ENCODE data around the gene UQCC2.

The UQCC2 gene

DNA sequence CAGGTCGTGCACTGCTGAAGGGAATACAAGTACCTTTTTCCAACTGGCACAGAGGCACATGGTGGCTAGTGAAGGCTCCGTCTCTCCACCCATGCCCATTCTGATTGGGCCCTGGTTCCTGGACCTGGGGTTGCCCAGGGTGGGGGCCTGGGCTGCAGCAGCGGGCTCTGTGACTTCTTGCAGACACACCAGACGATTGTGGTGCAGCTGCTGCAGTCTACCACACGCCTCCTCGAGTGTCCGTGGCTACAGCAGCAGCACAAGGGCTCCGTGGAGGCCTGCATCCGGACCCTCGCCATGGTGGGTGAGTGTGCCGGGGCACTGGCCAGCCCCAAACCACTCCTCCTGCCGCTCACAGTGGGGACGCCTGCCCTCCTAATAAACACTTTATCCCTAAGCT is 29.2 kb downstream of the UQCC2 start:
- peaks cover 8% of the 10 kb centered on the region for H3K4me1 ChIP-seq (ENCODE audit: control insufficient read depth, insufficient read depth, low read depth, low read length)
- H3K18ac ChIP-seq (ENCODE audit: low read depth in 1 of 2, low read length in 2 of 2) = no peak overlapping the region
- H2AK5ac ChIP-seq (ENCODE audit: low read length, severe bottlenecking) = no peak overlapping the region
- peaks cover 2% of the 10 kb centered on the region for H3K79me1 ChIP-seq (replicated peaks; ENCODE audit: low read length, poor library complexity, severe bottlenecking)
- peaks cover 90 to 95% of the 10 kb centered on the region in 2 experiments for H3K36me3 ChIP-seq (ENCODE audit: control insufficient read depth in 1 of 2, insufficient read depth in 2 of 2, low read depth in 1 of 2, low read length in 2 of 2)
- no peaks in the 10 kb centered on the region for H3K27me3 ChIP-seq (ENCODE audit: control insufficient read depth in 1 of 2, insufficient read depth in 1 of 2, low read length in 2 of 2)
- H3K27ac ChIP-seq (ENCODE audit: low read length, poor library complexity, severe bottlenecking) = no peak overlapping the region
- H2BK15ac ChIP-seq (ENCODE audit: low read depth, poor library complexity, severe bottlenecking) = no peak overlapping the region
- no peak overlapping the region for H3K4ac ChIP-seq (ENCODE audit: low read depth in 1 of 2, low read length in 2 of 2)
- H3K4me2 ChIP-seq (ENCODE audit: low read length, poor library complexity, severe bottlenecking) = no peak overlapping the region
- no peak overlapping the region for H2BK120ac ChIP-seq (ENCODE audit: low read depth, low read length)
- H4K8ac ChIP-seq (ENCODE audit: low read length) = no peak overlapping the region
- no peak overlapping the region for H3K9ac ChIP-seq (ENCODE audit: low read length)
- no peak overlapping the region for H2BK12ac ChIP-seq (ENCODE audit: low read length in 2 of 2)
- no peak overlapping the region for H4K91ac ChIP-seq (ENCODE audit: low read length)
- H2AFZ ChIP-seq (ENCODE audit: low read depth, low read length) = no peak overlapping the region
- no peak overlapping the region for H3K14ac ChIP-seq (ENCODE audit: low read length in 2 of 2)
- DNase-seq = no peak
- no peak overlapping the region for H3K23ac ChIP-seq (ENCODE audit: low read length in 2 of 2)
- 95% methylated on average over 13 of the region's 13 CpGs for WGBS
- no peaks in the 10 kb centered on the region for H3K9me3 ChIP-seq (ENCODE audit: control insufficient read depth, low read length)
- no peak overlapping the region for H3K4me3 ChIP-seq (ENCODE audit: insufficient read depth in 1 of 2, low read depth in 1 of 2, low read length in 2 of 2)
- H2BK5ac ChIP-seq (ENCODE audit: low read depth, low read length, poor library complexity, severe bottlenecking) = no peak overlapping the region

DNA sequence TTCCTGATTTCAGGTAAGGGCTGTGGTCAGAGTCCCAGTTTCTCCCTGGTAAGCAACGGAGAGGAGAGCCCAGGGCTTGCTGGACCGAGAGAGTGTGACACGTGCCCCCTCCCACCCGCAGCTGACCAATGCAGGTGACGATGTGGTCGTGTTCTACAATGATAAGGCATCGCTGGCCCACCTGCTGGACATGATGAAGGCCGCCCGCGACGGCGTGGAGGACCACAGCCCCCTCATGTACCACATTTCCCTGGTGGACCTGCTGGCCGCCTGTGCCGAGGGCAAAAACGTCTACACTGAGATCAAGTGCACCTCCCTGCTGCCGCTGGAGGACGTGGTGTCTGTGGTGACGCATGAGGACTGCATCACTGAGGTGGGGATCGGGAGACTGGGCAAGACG is 31.7 kb downstream of the UQCC2 start:
- Histone ChIP-seq H3K27me3 (ENCODE audit: control insufficient read depth in 1 of 2, insufficient read depth in 1 of 2, low read length in 2 of 2) (no peaks in the 10 kb centered on the region), H2BK5ac (ENCODE audit: low read depth, low read length, poor library complexity, severe bottlenecking) (no peak overlapping the region), H3K14ac (ENCODE audit: low read length in 2 of 2) (no peak overlapping the region), H3K18ac (ENCODE audit: low read depth in 1 of 2, low read length in 2 of 2) (no peak overlapping the region), H3K23ac (ENCODE audit: low read length in 2 of 2) (no peak overlapping the region), H2AK5ac (ENCODE audit: low read length, severe bottlenecking) (no peak overlapping the region), H2BK15ac (ENCODE audit: low read depth, poor library complexity, severe bottlenecking) (no peak overlapping the region), H2BK120ac (ENCODE audit: low read depth, low read length) (no peak overlapping the region), H2AFZ (ENCODE audit: low read depth, low read length) (no peak overlapping the region), H3K36me3 (ENCODE audit: control insufficient read depth in 1 of 2, insufficient read depth in 2 of 2, low read depth in 1 of 2, low read length in 2 of 2) (peaks cover 83 to 93% of the 10 kb centered on the region in 2 experiments), H3K9ac (ENCODE audit: low read length) (no peak overlapping the region), H3K27ac (ENCODE audit: low read length, poor library complexity, severe bottlenecking) (no peak overlapping the region), H3K4ac (ENCODE audit: low read depth in 1 of 2, low read length in 2 of 2) (no peak overlapping the region), H3K79me1 (replicated peaks; ENCODE audit: low read length, poor library complexity, severe bottlenecking) (peaks cover 2% of the 10 kb centered on the region), H4K8ac (ENCODE audit: low read length) (no peak overlapping the region), H3K4me2 (ENCODE audit: low read length, poor library complexity, severe bottlenecking) (no peak overlapping the region), H3K9me3 (ENCODE audit: control insufficient read depth, low read length) (no peaks in the 10 kb centered on the region), H3K4me3 (ENCODE audit: insufficient read depth in 1 of 2, low read depth in 1 of 2, low read length in 2 of 2) (no peak overlapping the region), H4K91ac (ENCODE audit: low read length) (no peak overlapping the region), H3K4me1 (ENCODE audit: control insufficient read depth, insufficient read depth, low read depth, low read length) (peaks cover 11% of the 10 kb centered on the region), H2BK12ac (ENCODE audit: low read length in 2 of 2) (no peak overlapping the region)
- DNase-seq = no peak
- 95% methylated on average over 20 of the region's 20 CpGs for WGBS

DNA sequence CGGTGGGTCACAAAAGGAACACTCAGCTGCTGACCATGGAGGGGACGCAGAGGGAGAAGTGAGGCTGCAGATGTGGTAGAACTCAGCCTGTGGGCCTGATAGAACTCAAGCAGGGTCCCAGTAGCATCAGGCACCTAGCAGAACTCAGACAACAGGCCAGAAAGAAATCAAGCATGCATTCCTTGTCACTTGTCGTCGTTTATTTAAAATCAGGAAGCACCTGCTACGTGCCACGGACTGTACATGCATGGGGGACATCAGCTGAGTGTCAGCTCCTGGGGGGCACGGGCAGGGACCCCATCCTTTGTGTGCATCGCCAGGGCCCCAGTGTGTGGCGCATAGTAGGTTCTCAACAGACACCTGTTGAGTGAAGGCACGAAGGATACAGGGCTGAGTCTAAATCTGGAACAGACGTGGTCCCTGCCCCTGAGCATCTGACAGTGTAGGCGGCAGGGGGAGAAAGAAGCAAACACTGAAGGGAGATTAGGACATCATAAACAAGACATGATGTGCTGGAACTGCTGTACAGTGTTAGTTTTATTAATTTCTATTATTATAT is 32.5 kb downstream of the UQCC2 start:
- Histone ChIP-seq H2BK15ac (ENCODE audit: low read depth, poor library complexity, severe bottlenecking) (no peak overlapping the region), H3K36me3 (ENCODE audit: control insufficient read depth in 1 of 2, insufficient read depth in 2 of 2, low read depth in 1 of 2, low read length in 2 of 2) (peaks cover 80 to 93% of the 10 kb centered on the region in 2 experiments), H2BK12ac (ENCODE audit: low read length in 2 of 2) (no peak overlapping the region), H2BK5ac (ENCODE audit: low read depth, low read length, poor library complexity, severe bottlenecking) (no peak overlapping the region), H2AFZ (ENCODE audit: low read depth, low read length) (no peak overlapping the region), H3K18ac (ENCODE audit: low read depth in 1 of 2, low read length in 2 of 2) (no peak overlapping the region), H3K27me3 (ENCODE audit: control insufficient read depth in 1 of 2, insufficient read depth in 1 of 2, low read length in 2 of 2) (no peaks in the 10 kb centered on the region), H3K9ac (ENCODE audit: low read length) (no peak overlapping the region), H3K4ac (ENCODE audit: low read depth in 1 of 2, low read length in 2 of 2) (no peak overlapping the region), H3K9me3 (ENCODE audit: control insufficient read depth, low read length) (no peaks in the 10 kb centered on the region), H3K4me3 (ENCODE audit: insufficient read depth in 1 of 2, low read depth in 1 of 2, low read length in 2 of 2) (no peak overlapping the region), H3K4me1 (ENCODE audit: control insufficient read depth, insufficient read depth, low read depth, low read length) (peaks cover 12% of the 10 kb centered on the region), H3K14ac (ENCODE audit: low read length in 2 of 2) (no peak overlapping the region), H2AK5ac (ENCODE audit: low read length, severe bottlenecking) (no peak overlapping the region), H3K27ac (ENCODE audit: low read length, poor library complexity, severe bottlenecking) (no peak overlapping the region), H2BK120ac (ENCODE audit: low read depth, low read length) (no peak overlapping the region), H4K8ac (ENCODE audit: low read length) (no peak overlapping the region), H4K91ac (ENCODE audit: low read length) (no peak overlapping the region), H3K79me1 (replicated peaks; ENCODE audit: low read length, poor library complexity, severe bottlenecking) (peaks cover 2% of the 10 kb centered on the region), H3K4me2 (ENCODE audit: low read length, poor library complexity, severe bottlenecking) (no peak overlapping the region), H3K23ac (ENCODE audit: low read length in 2 of 2) (no peak overlapping the region)
- WGBS = 91% methylated on average over 12 of the region's 12 CpGs
- no peak for DNase-seq

DNA sequence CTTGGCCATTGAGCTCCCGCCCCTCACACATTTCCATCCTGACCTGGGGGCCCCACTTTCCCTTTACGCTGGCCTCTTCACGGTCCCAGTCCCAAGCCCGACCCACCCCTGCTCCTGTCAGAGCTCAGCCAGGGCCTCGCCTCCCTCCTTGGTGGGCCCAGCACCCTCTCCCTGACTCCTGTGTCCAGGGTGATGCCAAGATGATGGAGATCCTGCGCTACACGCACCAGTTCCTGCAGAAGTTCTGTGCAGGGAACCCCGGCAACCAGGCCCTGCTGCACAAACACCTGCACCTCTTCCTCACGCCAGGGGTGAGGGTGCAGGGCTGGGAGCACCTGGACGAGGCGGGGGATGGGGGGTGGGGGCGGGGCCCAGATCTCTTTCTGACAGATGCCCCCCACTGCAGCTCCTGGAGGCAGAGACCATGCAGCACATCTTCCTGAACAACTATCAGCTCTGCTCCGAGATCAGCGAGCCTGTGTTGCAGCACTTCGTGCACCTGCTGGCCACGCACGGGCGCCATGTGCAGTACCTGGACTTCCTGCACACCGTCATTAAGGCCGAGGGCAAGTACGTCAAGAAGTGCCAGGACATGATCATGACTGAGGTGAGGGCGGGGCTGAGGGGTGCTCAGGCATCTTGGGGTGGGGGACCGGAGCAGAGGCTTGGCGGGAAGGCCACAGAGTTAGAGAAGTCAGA is 33.1 kb downstream of the UQCC2 start:
- 96% methylated on average over 24 of the region's 24 CpGs for WGBS
- Histone ChIP-seq H2AFZ (ENCODE audit: low read depth, low read length) (no peak overlapping the region), H2BK15ac (ENCODE audit: low read depth, poor library complexity, severe bottlenecking) (no peak overlapping the region), H3K9ac (ENCODE audit: low read length) (no peak overlapping the region), H3K79me1 (replicated peaks; ENCODE audit: low read length, poor library complexity, severe bottlenecking) (peaks cover 2% of the 10 kb centered on the region), H2BK120ac (ENCODE audit: low read depth, low read length) (no peak overlapping the region), H3K23ac (ENCODE audit: low read length in 2 of 2) (no peak overlapping the region), H3K4me3 (ENCODE audit: insufficient read depth in 1 of 2, low read depth in 1 of 2, low read length in 2 of 2) (no peak overlapping the region), H2BK5ac (ENCODE audit: low read depth, low read length, poor library complexity, severe bottlenecking) (no peak overlapping the region), H3K18ac (ENCODE audit: low read depth in 1 of 2, low read length in 2 of 2) (no peak overlapping the region), H4K8ac (ENCODE audit: low read length) (no peak overlapping the region), H3K36me3 (ENCODE audit: control insufficient read depth in 1 of 2, insufficient read depth in 2 of 2, low read depth in 1 of 2, low read length in 2 of 2) (peaks cover 80 to 93% of the 10 kb centered on the region in 2 experiments), H3K4ac (ENCODE audit: low read depth in 1 of 2, low read length in 2 of 2) (no peak overlapping the region), H3K27me3 (ENCODE audit: control insufficient read depth in 1 of 2, insufficient read depth in 1 of 2, low read length in 2 of 2) (no peaks in the 10 kb centered on the region), H3K4me2 (ENCODE audit: low read length, poor library complexity, severe bottlenecking) (no peak overlapping the region), H4K91ac (ENCODE audit: low read length) (no peak overlapping the region), H3K9me3 (ENCODE audit: control insufficient read depth, low read length) (no peaks in the 10 kb centered on the region), H2AK5ac (ENCODE audit: low read length, severe bottlenecking) (no peak overlapping the region), H3K14ac (ENCODE audit: low read length in 2 of 2) (no peak overlapping the region), H3K4me1 (ENCODE audit: control insufficient read depth, insufficient read depth, low read depth, low read length) (peaks cover 16% of the 10 kb centered on the region), H3K27ac (ENCODE audit: low read length, poor library complexity, severe bottlenecking) (no peak overlapping the region), H2BK12ac (ENCODE audit: low read length in 2 of 2) (no peak overlapping the region)
- no peak for DNase-seq

Data from mesenchymal stem cell (in vitro differentiated cells and primary cell).